ENCODE data around the gene USP40. TPM values are rescaled to one million over a fixed set of nuclear protein-coding genes. Genes with fewer than 3 reads are reported as not detected.

USP40 gene
- total and polyA plus RNA-seq, 2 of the 8 experiments (the other 6 are each of a cell fraction or from before 2014, with no cell fraction given), result 12.0 to 15.7 TPM

- FAIRE-seq, result no peak
- H3K79me2 ChIP-seq (ENCODE audit: control insufficient read depth in 1 of 2, insufficient read depth in 2 of 2, low read length in 2 of 2), result no peaks in the 10 kb centered on the region
Observed at GRCh38 chr2:233598952-233599351, 32.4 kb upstream of the USP40 start.

More at GRCh38 chr2:233598952-233599351, 32.4 kb upstream of the USP40 start:
- 90% methylated on average over 3 of the region's 3 CpGs; no CpG with 5 or more reads in 1 of the 2 experiments for WGBS, 2 experiments (ENCODE audit: extremely low coverage in 1 of 2, insufficient coverage in 1 of 2, insufficient read length in 1 of 2, insufficient replicate concordance in 2 of 2, low coverage in 1 of 2, low lambda C conversion rate in 2 of 2, missing lambda C conversion rate in 1 of 2)
- Histone ChIP-seq H3K36me3 (ENCODE audit: control insufficient read depth in 2 of 4, insufficient read depth in 4 of 4, low read length in 3 of 4) (no peaks in the 10 kb centered on the region), H2AFZ (ENCODE audit: low read length) (no peak overlapping the region), H3K4me2 (ENCODE audit: insufficient read depth in 1 of 2, low read depth in 2 of 2, low read length in 2 of 2) (no peak overlapping the region), H3K27me3 (replicated peaks in 1 of 4; ENCODE audit: control insufficient read depth in 3 of 4, extremely low read depth in 1 of 4, insufficient read depth in 3 of 4, low read length in 3 of 4) (no peaks in the 10 kb centered on the region), H4K91ac (replicated peaks; ENCODE audit: insufficient read length, low read length) (no peak overlapping the region), H3K4ac (replicated peaks; ENCODE audit: insufficient read length, low read depth, low read length) (no peak overlapping the region), H2AK5ac (ENCODE audit: low read depth, low read length) (no peak overlapping the region), H3K23me2 (ENCODE audit: low read depth, low read length) (no peaks in the 10 kb centered on the region), H2BK20ac (ENCODE audit: low read length) (no peak overlapping the region), H3K9ac (replicated peaks in 1 of 4; ENCODE audit: extremely low read depth in 1 of 4, low read depth in 3 of 4, low read length in 3 of 4) (no peak overlapping the region), H3K14ac (ENCODE audit: insufficient read length) (no peak overlapping the region), H2BK12ac (ENCODE audit: low read depth, low read length) (no peak overlapping the region), H4K20me1 (replicated peaks in 1 of 2; ENCODE audit: control insufficient read depth in 1 of 2, insufficient read depth in 2 of 2, low read length in 2 of 2) (no peaks in the 10 kb centered on the region), H2BK15ac (ENCODE audit: low read length) (no peak overlapping the region), H3K56ac (replicated peaks; ENCODE audit: insufficient read length, low read depth, low read length) (no peak overlapping the region), H2BK120ac (replicated peaks; ENCODE audit: low read depth, low read length) (no peak overlapping the region), H2BK5ac (ENCODE audit: low read depth, low read length) (no peak overlapping the region), H3K27ac (ENCODE audit: low read depth, low read length) (no peak overlapping the region), H3K4me1 (replicated peaks in 1 of 4; ENCODE audit: control insufficient read depth in 3 of 4, insufficient read depth in 4 of 4, low read length in 3 of 4) (no peaks in the 10 kb centered on the region), H3K18ac (ENCODE audit: extremely low read depth, low read length) (no peak overlapping the region), H3K23ac (ENCODE audit: insufficient read length) (no peak overlapping the region), H4K8ac (ENCODE audit: extremely low read depth, insufficient read depth, low read length) (no peak overlapping the region), H4K5ac (ENCODE audit: insufficient read length, low read depth, low read length) (no peak overlapping the region), H3K79me1 (ENCODE audit: low read depth, low read length) (no peaks in the 10 kb centered on the region), H3K4me3 (ENCODE audit: extremely low read depth in 1 of 4, insufficient read depth in 2 of 4, low read depth in 3 of 4, low read length in 4 of 4) (no peak overlapping the region), H3K9me3 (ENCODE audit: insufficient read depth in 2 of 2, low read depth in 1 of 2, low read length in 1 of 2) (peaks cover 6 to 8% of the 10 kb centered on the region in 2 experiments; a peak in 1 of 4 replicates)
- POLR2A ChIA-PET (ENCODE audit: partially characterized antibody), result no interaction called here
- CTCF ChIA-PET (ENCODE audit: partially characterized antibody), result no interaction called here
- TF ChIP-seq NRF1 (IDR thresholded peaks at IDR 0.05; ENCODE audit: low read depth, low read length) (no peak), POU5F1 (IDR thresholded peaks at IDR 0.05; ENCODE audit: low read depth, low read length) (no peak), EP300 (IDR thresholded peaks at IDR 0.05; ENCODE audit: borderline replicate concordance in 1 of 2, low read depth in 2 of 2, low read length in 2 of 2) (no peak), ATF2 (IDR thresholded peaks at IDR 0.05; ENCODE audit: low read length) (no peak), ASH2L (IDR thresholded peaks at IDR 0.05; ENCODE audit: low read length) (no peak), CREB1 (IDR thresholded peaks at IDR 0.05) (no peak), CTBP2 (IDR thresholded peaks at IDR 0.05; ENCODE audit: borderline replicate concordance, insufficient read depth, insufficient read length, low read length) (no peak), GTF2F1 (IDR thresholded peaks at IDR 0.05; ENCODE audit: borderline replicate concordance, low read depth, low read length) (no peak)
- TF ChIP-seq, protein P1, sequence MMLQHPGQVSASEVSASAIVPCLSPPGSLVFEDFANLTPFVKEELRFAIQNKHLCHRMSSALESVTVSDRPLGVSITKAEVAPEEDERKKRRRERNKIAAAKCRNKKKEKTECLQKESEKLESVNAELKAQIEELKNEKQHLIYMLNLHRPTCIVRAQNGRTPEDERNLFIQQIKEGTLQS (IDR thresholded peaks at IDR 0.05; ENCODE audit: insufficient read depth, low read depth, low read length), result no peak
- no peak for DNase-seq (ENCODE audit: low read depth in 1 of 2, low spot score in 2 of 2)
